T-cell (primary cell): Measurements from ENCODE around the gene CTXND2. TPM values are rescaled to one million over a fixed set of nuclear protein-coding genes. Genes with fewer than 3 reads are reported as not detected.
A peak's percentile ranks its signal among the peaks of the same experiment; 100 is the strongest.

ENCODE experiments used
- ATAC-seq, 4 experiments: fragments of 200-7000 bp in 3 of 4; fragments of 150-1000 bp in 1 of 4; cut with Tn5 transposase; replicated peaks in 1 of 4; 1 replicate in 3 of 4; 2 replicates in 1 of 4; pipeline ENCODE4 v1.10.0; 2021; ENCODE audit warnings: moderate library complexity in 3 of 4, mild to moderate bottlenecking in 2 of 4, moderate number of reproducible peaks in 1 of 4
- CTCF ChIA-PET, 2 donors: fragments of 300-600 bp; sonication (Branson Sonifier 250); formaldehyde crosslinking; loops; one replicate each; lab custom pipeline; 2022; ENCODE audit warnings: antibody characterized with exemption in 2 of 2; lab: Charles Lee
- POLR2A ChIA-PET, 2 donors: fragments of 300-600 bp; sonication (Branson Sonifier 250); formaldehyde crosslinking; loops; one replicate each; lab custom pipeline; 2022; ENCODE audit warnings: antibody characterized with exemption in 2 of 2; lab: Charles Lee
- DNase-seq, 35 experiments: peaks; one replicate each; pipeline versions ENCODE4 v3.0.0 to v3.0.0-alpha.2; 2013 to 2023
- H3K27ac ChIP-seq: one replicate; pipeline ENCODE4 v1.5.1; 2013; ENCODE audit warnings: low read length
- H3K27me3 ChIP-seq, 2 experiments: replicated peaks in 1 of 2; 1 replicate in 1 of 2; 2 replicates in 1 of 2; pipeline versions ENCODE4 v1.6.1 to v1.7.0; 2013; ENCODE audit warnings: low read length in 1 of 2, mixed read lengths in 1 of 2; ENCODE audit not compliant: control insufficient read depth in 2 of 2, insufficient read depth in 2 of 2; ENCODE audit errors: extremely low read depth in 1 of 2
- H3K36me3 ChIP-seq, 2 donors: 1 replicate in 1 of 2; 2 replicates in 1 of 2; pipeline versions ENCODE4 v1.6.1 to v1.7.0; 2013; ENCODE audit warnings: low read length in 1 of 2; ENCODE audit not compliant: control insufficient read depth in 2 of 2, insufficient read depth in 1 of 2; ENCODE audit errors: extremely low read depth in 1 of 2
- H3K4me1 ChIP-seq, 2 experiments: 1 replicate in 1 of 2; 2 replicates in 1 of 2; pipeline versions ENCODE4 v1.6.1 to v1.7.0; 2013; ENCODE audit warnings: low read length in 2 of 2, mixed read lengths in 1 of 2; ENCODE audit not compliant: insufficient read depth in 2 of 2, control insufficient read depth in 1 of 2; ENCODE audit errors: extremely low read depth in 1 of 2
- H3K4me3 ChIP-seq, 2 donors: 1 replicate in 1 of 2; 2 replicates in 1 of 2; pipeline versions ENCODE4 v1.5.1 to v1.7.0; 2013; ENCODE audit warnings: mild to moderate bottlenecking in 2 of 2, low read length in 1 of 2, moderate library complexity in 1 of 2; ENCODE audit not compliant: control insufficient read depth in 1 of 2; ENCODE audit errors: extremely low read depth in 1 of 2
- H3K9me3 ChIP-seq: 2 replicates; pipeline ENCODE4 v1.7.0; 2013
- H3K27ac Mint-ChIP-seq, 2 donors: one replicate each; pipeline ENCODE4 v1.8.0; 2020 to 2021; ENCODE audit warnings: mild to moderate bottlenecking in 2 of 2, mixed read lengths in 2 of 2
- H3K27me3 Mint-ChIP-seq, 2 donors: one replicate each; pipeline ENCODE4 v1.8.0; 2021 to 2022; ENCODE audit warnings: mixed read lengths in 2 of 2
- H3K36me3 Mint-ChIP-seq: one replicate; pipeline ENCODE4 v1.8.0; 2021; ENCODE audit warnings: mixed read lengths
- H3K4me1 Mint-ChIP-seq, 3 donors: one replicate each; pipeline ENCODE4 v1.8.0; 2020 to 2022; ENCODE audit warnings: mixed read lengths in 3 of 3, mild to moderate bottlenecking in 1 of 3
- H3K4me3 Mint-ChIP-seq, 3 donors: one replicate each; pipeline ENCODE4 v1.8.0; 2020 to 2022; ENCODE audit warnings: mild to moderate bottlenecking in 3 of 3, mixed read lengths in 3 of 3, moderate library complexity in 3 of 3
- H3K9me3 Mint-ChIP-seq, 3 donors: one replicate each; pipeline ENCODE4 v1.8.0; 2020 to 2022; ENCODE audit warnings: mixed read lengths in 3 of 3
- WGBS: methylation state at CpG from one replicate; pipeline ENCODE4 v1.1.5; 2013; ENCODE audit warnings: missing lambda C conversion rate; ENCODE audit not compliant: insufficient coverage; 5-methylcytosine and 5-hydroxymethylcytosine counted together
- total RNA-seq, 35 experiments: library from RNA in 6 of 35; stranded (reverse) in 6 of 35; fragments of 120-200 nt in 1 of 35; gene quantifications; one replicate each; pipeline versions ENCODE4 v1.2.1 to v1.2.4 and lab custom pipeline; 2013 to 2026

CTXND2 gene
- total RNA-seq, 5 donors from 2014 or later (not counting 1 experiment from before 2014, with no cell fraction given): not detected

GRCh38 chr1:150872572-150872971 is 14.4 kb upstream of the CTXND2 start:
- peaks cover 0 to 5% of the 10 kb centered on the region in 2 donors for H3K36me3 ChIP-seq
- Mint-ChIP-seq H3K27ac (peak overlapping the region in 1 of 2 donors; percentile 39), H3K4me3 (peak overlapping the region in 1 of 3 donors; percentile 9), H3K27me3 (no peaks in the 10 kb centered on the region), H3K4me1 (peaks cover 37 to 63% (median 56%) of the 10 kb centered on the region in 3 donors), H3K36me3 (peaks cover 18% of the 10 kb centered on the region), H3K9me3 (no peaks in the 10 kb centered on the region)
- H3K4me3 ChIP-seq: no peak overlapping the region
- peaks cover 4 to 13% of the 10 kb centered on the region in 2 experiments for H3K4me1 ChIP-seq
- H3K9me3 ChIP-seq: no peaks in the 10 kb centered on the region
- CTCF ChIA-PET: no interaction called here
- no peaks in the 10 kb centered on the region for H3K27me3 ChIP-seq
- no peak overlapping the region for H3K27ac ChIP-seq
- POLR2A ChIA-PET: no interaction called here
- WGBS: 86% methylated on average over 2 of the region's 2 CpGs
- no peak for DNase-seq
- ATAC-seq: no peak

DNA sequence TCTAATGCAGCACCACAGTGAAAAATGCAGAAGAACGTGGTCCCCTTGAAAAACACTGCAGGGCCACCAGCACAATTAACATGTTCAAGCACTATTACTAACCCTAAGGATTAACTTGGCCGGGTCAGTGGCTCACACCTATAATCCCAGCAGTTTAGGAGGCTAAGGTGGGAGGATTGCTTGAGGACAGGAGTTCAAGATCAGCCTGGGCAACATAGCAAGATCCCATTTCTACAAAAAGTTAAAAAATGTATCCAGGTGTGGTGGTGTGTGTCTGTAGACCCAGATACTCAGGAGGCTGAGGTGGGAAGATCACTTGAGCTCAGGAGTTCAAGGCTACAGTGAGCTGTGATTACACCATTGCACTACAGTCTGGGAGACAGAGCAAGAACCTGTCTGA is 13.4 kb upstream of the CTXND2 start:
- Histone ChIP-seq H3K9me3 (no peaks in the 10 kb centered on the region), H3K4me1 (peaks cover 4 to 13% of the 10 kb centered on the region in 2 experiments), H3K4me3 (no peak overlapping the region), H3K27me3 (no peaks in the 10 kb centered on the region), H3K36me3 (no peaks in the 10 kb centered on the region), H3K27ac (peak overlapping the region; percentile 13)
- Mint-ChIP-seq H3K27me3 (no peaks in the 10 kb centered on the region), H3K4me3 (no peak overlapping the region), H3K27ac (peak overlapping the region; percentile 27 to 28), H3K4me1 (peaks cover 28 to 54% (median 48%) of the 10 kb centered on the region in 3 donors), H3K9me3 (no peaks in the 10 kb centered on the region), H3K36me3 (peaks cover 12% of the 10 kb centered on the region)
- WGBS: no CpG with 5 or more reads among the region's 2 CpGs
- CTCF ChIA-PET: interaction anchor here in 1 of 2 donors (0.7 kb wide), 1 partner anchor 126 kb away, joined by 7 read pairs; no protein-coding TSS in a partner anchor
- POLR2A ChIA-PET: no interaction called here
- no peak for ATAC-seq
- no peak for DNase-seq

DNA sequence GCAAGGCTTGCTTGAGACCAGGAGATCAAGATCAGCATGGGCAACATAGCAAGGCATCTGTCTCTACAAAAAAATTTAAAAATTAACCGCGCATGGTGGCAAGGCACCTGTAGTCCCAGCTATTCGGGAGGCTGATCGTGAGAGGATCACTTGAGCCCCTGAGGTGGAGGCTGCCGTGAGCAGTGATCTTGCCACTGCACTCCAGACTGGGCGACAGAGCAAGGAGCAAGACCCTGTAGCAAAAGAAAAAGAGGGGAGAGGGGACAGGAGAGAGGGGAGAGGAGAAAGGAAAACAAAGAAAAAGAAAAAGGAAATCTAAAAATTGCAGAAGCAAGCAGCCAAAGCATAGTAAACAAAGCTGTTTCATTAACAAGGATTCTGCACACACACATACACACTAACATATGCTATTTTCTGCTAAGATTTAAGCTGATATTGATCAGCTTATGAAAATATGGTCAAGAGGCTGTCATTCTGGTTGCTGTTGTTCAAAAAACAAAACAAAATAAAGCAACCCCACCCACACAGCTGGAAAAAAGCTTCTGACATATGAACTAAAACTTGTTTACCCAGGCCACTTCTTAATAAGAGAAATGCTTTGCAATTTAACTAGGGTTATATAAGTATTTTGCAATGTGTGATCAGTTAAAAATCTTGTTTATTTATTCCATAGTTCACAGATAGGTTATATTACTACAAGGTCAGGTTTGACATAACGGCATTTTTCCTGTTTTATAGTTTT is 12.3 kb upstream of the CTXND2 start:
- 84% methylated on average over 6 of the region's 7 CpGs for WGBS
- Mint-ChIP-seq H3K27me3 (no peaks in the 10 kb centered on the region), H3K36me3 (peaks cover 11% of the 10 kb centered on the region), H3K4me1 (peaks cover 28 to 50% (median 44%) of the 10 kb centered on the region in 3 donors), H3K27ac (peak overlapping the region; percentile 83 to 88), H3K4me3 (peak overlapping the region; percentile 86 to 90 (median 89)), H3K9me3 (no peaks in the 10 kb centered on the region)
- ChIA-PET CTCF (interaction anchor here (0.6 to 1.0 kb wide), 5 partner anchors 48 to 458 kb away, joined by 3 to 7 read pairs (median 3); no protein-coding TSS in a partner anchor), POLR2A (interaction anchor here in 1 of 2 donors (0.6 kb wide), 1 partner anchor 16 kb away, joined by 3 read pairs; no protein-coding TSS in a partner anchor)
- Histone ChIP-seq H3K27ac (no peak overlapping the region), H3K9me3 (no peaks in the 10 kb centered on the region), H3K36me3 (no peaks in the 10 kb centered on the region), H3K4me1 (peaks cover 4 to 13% of the 10 kb centered on the region in 2 experiments), H3K4me3 (no peak overlapping the region), H3K27me3 (no peaks in the 10 kb centered on the region)
- DNase-seq (no peak), ATAC-seq (no peak)

DNA sequence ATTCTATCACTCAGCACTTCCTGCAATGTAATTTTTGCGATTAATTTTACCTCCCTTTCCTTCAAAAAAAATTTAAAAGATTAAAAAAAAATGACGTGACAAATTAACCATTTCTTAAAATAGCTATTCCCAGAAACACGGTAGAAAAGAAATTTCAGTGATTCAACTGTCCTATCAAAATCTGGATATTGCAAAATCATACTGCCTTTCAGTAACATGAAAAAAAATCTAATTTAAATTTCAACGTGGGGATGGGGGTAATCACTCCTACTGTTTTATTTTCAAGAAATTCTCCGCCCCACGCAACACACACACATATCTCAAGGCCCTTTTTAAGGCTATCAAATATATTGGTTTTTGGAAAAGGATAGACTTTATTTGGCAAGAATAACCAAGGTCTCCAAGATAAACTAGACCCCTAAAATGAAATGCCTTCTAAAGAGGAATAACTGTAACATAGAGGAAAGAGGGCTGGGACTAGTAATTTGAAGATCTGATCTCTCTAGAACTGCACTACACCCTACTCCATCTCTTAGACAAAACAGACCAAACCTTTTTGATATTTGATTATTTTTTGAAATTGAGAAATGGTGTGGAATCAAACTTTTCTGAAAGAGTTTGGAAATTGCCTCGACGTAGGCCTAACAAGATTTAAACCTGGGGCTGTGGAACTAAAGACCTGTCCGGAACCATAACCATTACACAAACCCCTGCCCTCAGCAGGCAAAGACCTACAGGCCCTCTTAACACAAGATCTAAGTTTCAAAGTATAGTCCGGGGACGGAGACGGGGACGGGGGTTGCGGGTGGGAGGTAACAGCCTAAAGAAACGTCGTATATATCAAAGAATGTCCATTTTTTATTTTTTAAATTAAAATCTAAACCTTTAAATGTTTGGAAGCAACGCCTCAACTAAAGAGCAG is 11.5 kb upstream of the CTXND2 start:
- H3K4me3 ChIP-seq: peak overlapping the region; percentile 63 to 78
- Mint-ChIP-seq H3K4me3 (peak overlapping the region; percentile 86 to 90 (median 89)), H3K9me3 (no peaks in the 10 kb centered on the region), H3K36me3 (peaks cover 9% of the 10 kb centered on the region), H3K27me3 (no peaks in the 10 kb centered on the region), H3K27ac (peak overlapping the region; percentile 83 to 88), H3K4me1 (peaks cover 28 to 44% (median 38%) of the 10 kb centered on the region in 3 donors)
- peak overlapping the region; percentile 71 for H3K27ac ChIP-seq
- H3K4me1 ChIP-seq: peaks cover 4 to 13% of the 10 kb centered on the region in 2 experiments
- ATAC-seq (no peak), DNase-seq (peak in 1 of 35 experiments; percentile 21)
- CTCF ChIA-PET: interaction anchor here (0.6 to 1.0 kb wide), 5 partner anchors 32 to 423 kb away, joined by 3 to 8 read pairs (median 4); no protein-coding TSS in a partner anchor
- no peaks in the 10 kb centered on the region for H3K27me3 ChIP-seq
- no peaks in the 10 kb centered on the region for H3K9me3 ChIP-seq
- no CpG with 5 or more reads among the region's 17 CpGs for WGBS
- POLR2A ChIA-PET: no interaction called here
- no peaks in the 10 kb centered on the region for H3K36me3 ChIP-seq

GRCh38 chr1:150876119-150876454 is 10.8 kb upstream of the CTXND2 start:
- ChIA-PET POLR2A (interaction anchor here in 1 of 2 donors (0.9 kb wide), 1 partner anchor 179 kb away, joined by 6 read pairs; the partner anchor contains the start of gene GOLPH3L), CTCF (interaction anchor here in 1 of 2 donors (0.6 to 1.0 kb wide), 3 partner anchors 31 to 108 kb away, joined by 3 to 8 read pairs (median 3); no protein-coding TSS in a partner anchor)
- peak in 1 of 35 experiments; percentile 49 for DNase-seq
- H3K4me3 ChIP-seq: peak overlapping the region; percentile 63 to 78
- peak overlapping the region; percentile 65 to 83 for H3K27ac Mint-ChIP-seq
- H3K27me3 ChIP-seq: no peaks in the 10 kb centered on the region
- no peaks in the 10 kb centered on the region for H3K9me3 ChIP-seq
- H3K36me3 ChIP-seq: no peaks in the 10 kb centered on the region
- H3K36me3 Mint-ChIP-seq: peaks cover 9% of the 10 kb centered on the region
- peaks cover 4 to 13% of the 10 kb centered on the region in 2 experiments for H3K4me1 ChIP-seq
- H3K9me3 Mint-ChIP-seq: no peaks in the 10 kb centered on the region
- peak in 3 of 4 experiments; percentile 46 to 54 (median 49) for ATAC-seq
- peak overlapping the region; percentile 71 for H3K27ac ChIP-seq
- no peaks in the 10 kb centered on the region for H3K27me3 Mint-ChIP-seq
- peaks cover 28 to 39% (median 35%) of the 10 kb centered on the region in 3 donors for H3K4me1 Mint-ChIP-seq
- peak overlapping the region; percentile 86 to 90 (median 89) for H3K4me3 Mint-ChIP-seq
- WGBS: 0% methylated on average over 23 of the region's 23 CpGs
